Thoracic aorta (tissue), 2 donors: ENCODE measurements around the gene LINGO3. TPM values are rescaled to one million over a fixed set of nuclear protein-coding genes. Genes with fewer than 3 reads are reported as not detected.

Experiments used
- ATAC-seq: fragments of 150-250 bp; one replicate; pipeline ENCODE4 v1.8.0; 2017; ENCODE audit warnings: low read depth; ENCODE audit not compliant: insufficient number of reproducible peaks, low FRiP score
- DNase-seq: peaks from one replicate; pipeline ENCODE4 v3.0.0-alpha.2; 2020; ENCODE audit warnings: low spot score
- H3K27ac ChIP-seq, 2 donors: fragments of 200-600 bp; sonication (generic); 1 replicate in 1 of 2; 2 replicates in 1 of 2; pipeline ENCODE4 v1.5.1; 2016; ENCODE audit warnings: mild to moderate bottlenecking in 2 of 2, moderate library complexity in 2 of 2
- H3K27me3 ChIP-seq: fragments of 200-600 bp; sonication (generic); replicated peaks from 2 replicates; pipeline ENCODE4 v1.6.0; 2016; ENCODE audit warnings: mild to moderate bottlenecking; ENCODE audit not compliant: insufficient read depth
- H3K36me3 ChIP-seq: fragments of 200-600 bp; sonication (generic); one replicate; pipeline ENCODE4 v1.5.1; 2016
- H3K4me1 ChIP-seq, 2 donors: fragments of 200-600 bp; sonication (generic); 1 replicate in 1 of 2; 2 replicates in 1 of 2; pipeline versions ENCODE4 v1.5.1 to v1.6.0; 2016; ENCODE audit warnings: low read depth in 2 of 2, mild to moderate bottlenecking in 1 of 2; ENCODE audit not compliant: control insufficient read depth in 1 of 2
- H3K4me3 ChIP-seq: fragments of 200-600 bp; sonication (generic); 2 replicates; pipeline ENCODE4 v1.5.1; 2016; ENCODE audit warnings: mild to moderate bottlenecking
- H3K9me3 ChIP-seq: fragments of 200-600 bp; sonication (generic); 2 replicates; pipeline ENCODE4 v1.5.1; 2016
- total RNA-seq, 2 donors: library from RNA; depleted of rRNA; stranded (reverse); fragments of >200 nt; gene quantifications; one replicate each; pipeline versions ENCODE4 v1.1.0 to v1.2.3, GENCODE V29; 2016
- TF ChIP-seq, protein P1 (sequence below): fragments of 200-600 bp; sonication (generic); IDR thresholded peaks from one replicate; pipeline ENCODE4 v1.5.1; 2019; ENCODE audit warnings: antibody characterized with exemption

The LINGO3 gene
- total RNA-seq, 2 donors from 2014 or later, result 0.27 TPM; not detected in 1

DNA sequence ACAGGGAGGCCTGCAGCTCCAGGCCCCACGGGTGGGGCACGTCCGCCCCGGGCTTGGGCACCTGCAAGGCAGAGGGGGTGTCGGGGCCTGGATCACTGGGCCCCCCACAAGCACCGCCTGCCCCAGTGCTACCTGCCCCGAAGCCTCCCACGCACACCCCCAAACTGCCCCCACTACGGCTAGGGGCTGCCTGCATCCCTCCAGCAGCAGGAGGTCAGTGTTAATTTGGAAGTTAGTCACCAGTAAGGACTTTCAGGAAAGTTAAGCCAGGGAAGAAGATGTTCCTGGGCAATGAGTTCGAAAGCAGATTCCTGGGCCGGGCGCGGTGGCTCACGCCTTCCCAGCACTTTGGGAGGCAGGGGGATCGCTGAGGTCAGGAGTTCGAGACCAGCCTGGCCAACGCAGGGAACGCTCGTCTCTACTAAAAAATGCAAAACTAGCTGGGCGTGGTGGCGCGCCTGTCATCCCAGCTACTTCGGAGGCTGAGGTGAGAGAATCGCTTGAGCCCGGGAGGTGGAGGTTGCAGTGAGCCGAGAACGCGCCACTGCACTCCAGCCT, 31.4 kb downstream of the LINGO3 start:
- no peak overlapping the region for H3K4me3 ChIP-seq
- ATAC-seq (no peak), DNase-seq (no peak)
- no peak overlapping the region for H3K27ac ChIP-seq
- H3K27me3 ChIP-seq, result no peaks in the 10 kb centered on the region
- H3K9me3 ChIP-seq, result no peaks in the 10 kb centered on the region
- peaks cover 25 to 44% of the 10 kb centered on the region in 2 donors for H3K4me1 ChIP-seq
- TF ChIP-seq, protein P1, sequence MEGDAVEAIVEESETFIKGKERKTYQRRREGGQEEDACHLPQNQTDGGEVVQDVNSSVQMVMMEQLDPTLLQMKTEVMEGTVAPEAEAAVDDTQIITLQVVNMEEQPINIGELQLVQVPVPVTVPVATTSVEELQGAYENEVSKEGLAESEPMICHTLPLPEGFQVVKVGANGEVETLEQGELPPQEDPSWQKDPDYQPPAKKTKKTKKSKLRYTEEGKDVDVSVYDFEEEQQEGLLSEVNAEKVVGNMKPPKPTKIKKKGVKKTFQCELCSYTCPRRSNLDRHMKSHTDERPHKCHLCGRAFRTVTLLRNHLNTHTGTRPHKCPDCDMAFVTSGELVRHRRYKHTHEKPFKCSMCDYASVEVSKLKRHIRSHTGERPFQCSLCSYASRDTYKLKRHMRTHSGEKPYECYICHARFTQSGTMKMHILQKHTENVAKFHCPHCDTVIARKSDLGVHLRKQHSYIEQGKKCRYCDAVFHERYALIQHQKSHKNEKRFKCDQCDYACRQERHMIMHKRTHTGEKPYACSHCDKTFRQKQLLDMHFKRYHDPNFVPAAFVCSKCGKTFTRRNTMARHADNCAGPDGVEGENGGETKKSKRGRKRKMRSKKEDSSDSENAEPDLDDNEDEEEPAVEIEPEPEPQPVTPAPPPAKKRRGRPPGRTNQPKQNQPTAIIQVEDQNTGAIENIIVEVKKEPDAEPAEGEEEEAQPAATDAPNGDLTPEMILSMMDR, result no peak
- H3K36me3 ChIP-seq, result peaks cover 17% of the 10 kb centered on the region

DNA sequence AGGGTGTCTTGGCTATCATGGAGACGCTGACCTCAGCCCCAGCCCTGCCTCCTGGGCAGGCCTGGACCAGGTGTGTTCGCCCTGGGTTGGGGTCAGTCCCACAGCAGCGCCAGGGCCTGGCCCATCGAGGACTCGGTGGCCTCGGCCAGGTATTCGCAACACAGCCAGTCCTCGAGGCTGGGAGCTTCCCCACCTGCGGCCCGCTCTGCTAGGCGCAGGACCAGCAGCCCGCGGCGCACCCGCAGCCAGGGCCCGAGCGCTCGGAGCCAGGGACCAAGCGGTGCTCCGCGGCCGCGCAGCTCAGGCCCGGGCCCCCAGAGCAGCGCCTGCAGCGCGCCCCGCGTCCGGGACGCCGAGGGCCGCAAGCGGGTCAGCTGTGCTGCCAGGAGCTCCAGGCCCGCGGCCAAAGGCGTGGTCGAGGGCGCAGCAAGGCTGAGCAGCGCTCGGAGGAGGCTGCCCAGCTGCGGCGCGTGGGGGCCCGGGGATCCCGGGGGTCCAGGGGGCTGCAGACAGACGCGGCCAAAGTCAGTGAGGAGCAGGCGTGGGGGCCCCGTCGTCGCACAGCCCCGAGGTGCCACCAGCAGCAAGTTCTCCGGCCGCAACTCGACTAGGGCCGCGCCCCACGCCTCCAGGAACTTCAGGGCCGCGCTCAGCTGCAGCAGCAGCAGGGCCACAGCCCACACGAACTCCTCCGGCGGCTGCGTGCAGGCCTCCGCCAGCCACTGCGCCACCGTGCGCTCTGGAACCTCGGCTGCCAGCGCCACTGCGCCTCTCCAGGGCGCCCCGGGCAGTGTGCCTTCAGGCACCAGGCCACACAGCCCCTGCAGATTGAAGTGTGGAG, 32.1 kb downstream of the LINGO3 start:
- no peak overlapping the region for H3K4me3 ChIP-seq
- no peaks in the 10 kb centered on the region for H3K27me3 ChIP-seq
- no peak overlapping the region for H3K27ac ChIP-seq
- TF ChIP-seq, protein P1, result no peak
- ATAC-seq (no peak), DNase-seq (no peak)
- H3K36me3 ChIP-seq, result peaks cover 20% of the 10 kb centered on the region
- no peaks in the 10 kb centered on the region for H3K9me3 ChIP-seq
- H3K4me1 ChIP-seq, result peaks cover 30 to 48% of the 10 kb centered on the region in 2 donors

DNA sequence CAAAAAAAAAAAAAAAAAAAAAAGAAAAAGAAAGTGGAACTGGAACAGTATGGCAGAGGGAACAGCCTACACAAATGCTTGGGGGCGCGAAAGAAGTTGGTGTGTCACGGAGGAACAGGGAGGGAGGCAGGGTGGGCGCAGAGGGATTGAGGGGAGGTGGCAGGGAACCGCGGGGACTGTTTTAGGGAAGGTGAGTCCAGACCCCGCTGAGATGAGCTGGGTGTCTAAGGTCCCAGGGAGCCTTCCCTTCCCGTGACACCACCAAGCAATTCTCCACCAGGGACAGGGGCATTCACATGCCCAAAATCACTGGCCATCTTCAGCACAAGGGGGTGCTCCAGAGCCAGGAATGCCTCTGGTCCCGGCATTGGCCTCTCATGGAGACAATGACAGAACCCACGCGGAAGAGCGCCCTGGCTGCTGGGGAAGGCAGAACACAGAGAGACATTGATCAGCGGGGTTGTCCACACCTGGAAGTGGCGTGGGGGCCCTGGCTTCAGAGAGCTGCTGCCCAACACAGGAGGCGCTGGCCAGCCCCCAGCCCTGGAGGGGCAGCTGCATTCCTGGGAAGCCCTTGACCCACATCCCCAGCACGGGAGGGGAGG, 32.9 kb downstream of the LINGO3 start:
- DNase-seq (no peak), ATAC-seq (no peak)
- no peaks in the 10 kb centered on the region for H3K27me3 ChIP-seq
- H3K4me3 ChIP-seq, result no peak overlapping the region
- H3K9me3 ChIP-seq, result no peaks in the 10 kb centered on the region
- TF ChIP-seq, protein P1, result peak; percentile 29
- H3K4me1 ChIP-seq, result peaks cover 30 to 48% of the 10 kb centered on the region in 2 donors
- H3K27ac ChIP-seq, result no peak overlapping the region
- peaks cover 20% of the 10 kb centered on the region for H3K36me3 ChIP-seq

DNA sequence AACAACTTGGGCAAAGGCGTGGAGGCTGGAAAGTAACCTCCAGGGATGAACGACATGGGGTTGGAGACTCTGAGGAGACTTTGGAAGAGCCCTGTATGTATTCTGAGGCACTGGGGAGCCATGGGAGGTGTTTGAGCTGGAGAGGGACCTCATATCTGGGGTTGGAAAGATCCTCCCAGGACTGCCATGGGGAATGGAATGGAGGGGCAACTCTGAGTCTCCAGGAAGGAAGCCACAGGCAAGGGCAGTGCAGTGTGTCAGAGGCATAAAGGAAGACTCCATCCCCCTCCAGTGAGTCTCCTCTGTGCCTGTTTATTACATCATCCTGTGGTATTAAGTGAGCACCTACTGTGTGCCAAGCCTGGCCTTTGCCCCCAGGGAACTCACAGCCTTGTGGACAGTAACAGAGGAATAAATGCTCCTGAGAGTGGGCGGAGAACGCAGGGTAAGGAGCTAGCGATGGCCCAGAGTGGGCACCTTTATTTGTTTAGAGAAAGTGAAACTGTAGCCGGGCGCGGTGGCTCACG, 33.7 kb downstream of the LINGO3 start:
- TF ChIP-seq, protein P1, result no peak
- Histone ChIP-seq H3K27me3 (no peaks in the 10 kb centered on the region), H3K27ac (peak overlapping the region; percentile 59 to 79), H3K4me1 (peaks cover 30 to 48% of the 10 kb centered on the region in 2 donors), H3K9me3 (no peaks in the 10 kb centered on the region), H3K4me3 (peak overlapping the region; percentile 100), H3K36me3 (peaks cover 20% of the 10 kb centered on the region)
- ATAC-seq (no peak), DNase-seq (no peak)
